Measurements from ENCODE around the gene BDH1.

GRCh38 chr3:197554196-197554561 lies 1.6 kb downstream of the BDH1 start:
- no peak for TF ChIP-seq POLR2AphosphoS5 (IDR thresholded peaks at IDR 0.05)
- TF ChIP-seq POLR2A (IDR thresholded peaks at IDR 0.05), result no peak
- peak in 1 of 3 donors; percentile 16 for TF ChIP-seq CTCF (IDR thresholded peaks at IDR 0.05)

All from breast epithelium (tissue), 3 donors.